Loucy (cell line): Measurements from ENCODE around the gene TLR8.
A peak's percentile ranks its signal among the peaks of the same experiment; 100 is the strongest.

Experiments used
- H2AFZ ChIP-seq: fragments of 200-600 bp; sonication (generic); 2 replicates; pipeline ENCODE4 v1.6.0; 2016; ENCODE audit warnings: antibody characterized with exemption, mild to moderate bottlenecking, low read length, moderate library complexity
- H3F3A ChIP-seq: fragments of 200-600 bp; 2 replicates; pipeline ENCODE4 v1.6.0; 2016; ENCODE audit warnings: antibody characterized with exemption, low read depth, mild to moderate bottlenecking
- H3K27me3 ChIP-seq: fragments of 200-600 bp; sonication (generic); 2 replicates; pipeline ENCODE4 v1.6.1; 2014; ENCODE audit warnings: low read length, mild to moderate bottlenecking; ENCODE audit not compliant: insufficient read depth, poor library complexity, severe bottlenecking
- H3K36me3 ChIP-seq: fragments of 200-600 bp; sonication (generic); 2 replicates; pipeline ENCODE4 v1.6.1; 2016; ENCODE audit warnings: low read length; ENCODE audit not compliant: insufficient read depth
- H3K4me1 ChIP-seq: fragments of 200-600 bp; sonication (generic); 2 replicates; pipeline ENCODE4 v1.5.1; 2014; ENCODE audit warnings: low read length, mild to moderate bottlenecking; ENCODE audit not compliant: insufficient read depth, poor library complexity, severe bottlenecking
- H3K4me2 ChIP-seq: fragments of 200-600 bp; sonication (generic); 2 replicates; pipeline ENCODE4 v1.6.0; 2014; ENCODE audit warnings: antibody characterized with exemption, low read length, low read depth, mild to moderate bottlenecking; ENCODE audit not compliant: poor library complexity, severe bottlenecking
- H3K4me3 ChIP-seq: fragments of 200-600 bp; sonication (generic); 2 replicates; pipeline ENCODE4 v1.5.1; 2014; ENCODE audit warnings: low read length, mild to moderate bottlenecking, mixed read lengths; ENCODE audit not compliant: poor library complexity, severe bottlenecking
- H3K79me2 ChIP-seq: fragments of 200-600 bp; sonication (generic); 2 replicates; pipeline ENCODE4 v1.6.1; 2014; ENCODE audit warnings: low read length; ENCODE audit not compliant: insufficient read depth
- H3K9ac ChIP-seq: fragments of 200-600 bp; sonication (generic); 2 replicates; pipeline ENCODE4 v1.6.0; 2014; ENCODE audit warnings: mild to moderate bottlenecking, low read depth, low read length, moderate library complexity; ENCODE audit not compliant: poor library complexity, severe bottlenecking
- H3K9me2 ChIP-seq: fragments of 200-600 bp; sonication (generic); replicated peaks from 2 replicates; pipeline ENCODE4 v1.6.1; 2016; ENCODE audit warnings: low read depth, low read length, mixed read lengths
- H3K9me3 ChIP-seq: fragments of 200-600 bp; sonication (generic); 2 replicates; pipeline ENCODE4 v1.6.1; 2014; ENCODE audit warnings: mild to moderate bottlenecking, antibody characterized with exemption, low read length, low read depth; ENCODE audit not compliant: insufficient read depth
- H4K20me1 ChIP-seq: fragments of 200-600 bp; sonication (generic); 2 replicates; pipeline ENCODE4 v1.6.0; 2014; ENCODE audit warnings: antibody characterized with exemption, low read length, mild to moderate bottlenecking; ENCODE audit not compliant: insufficient read depth, poor library complexity, severe bottlenecking
- EZH2phosphoT487 ChIP-seq: fragments of 200-600 bp; IDR thresholded peaks from 2 replicates; pipeline ENCODE4 v1.6.1; 2018; ENCODE audit warnings: antibody characterized with exemption, mild to moderate bottlenecking, moderate library complexity, borderline replicate concordance
- TF ChIP-seq, protein P1 (sequence below): fragments of 200-600 bp; sonication (generic); conservative IDR thresholded peaks from 2 replicates; pipeline ENCODE4 v1.5.1; 2014; ENCODE audit warnings: mild to moderate bottlenecking, antibody characterized with exemption, low read length

TLR8 gene

DNA sequence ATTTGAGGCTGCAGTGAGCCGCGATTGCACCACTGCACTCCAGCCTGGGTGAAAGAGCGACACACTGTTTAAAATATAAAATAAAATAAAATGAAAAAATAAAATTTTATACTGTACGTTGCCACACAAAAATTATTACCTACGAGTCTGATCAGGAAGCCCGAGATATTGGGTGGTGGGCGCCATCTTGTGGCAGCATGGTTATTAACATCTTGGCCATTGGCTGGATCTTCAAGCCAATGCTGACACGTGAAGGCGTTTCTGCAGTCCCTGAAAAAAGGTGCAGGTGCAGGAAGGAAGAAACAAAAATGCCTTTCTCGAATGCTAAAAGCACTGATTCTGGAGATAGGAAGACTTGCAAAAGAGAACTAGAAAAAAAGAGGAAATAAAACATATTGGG, 4.9 kb upstream of the TLR8 start:
- Histone ChIP-seq H3K9me3 (no peaks in the 10 kb centered on the region), H3K36me3 (no peaks in the 10 kb centered on the region), H3K9ac (no peak overlapping the region), H4K20me1 (no peaks in the 10 kb centered on the region), H3F3A (no peaks in the 10 kb centered on the region), H3K4me3 (no peak overlapping the region), H3K4me2 (no peak overlapping the region), H3K9me2 (no peaks in the 10 kb centered on the region), H3K27me3 (no peaks in the 10 kb centered on the region), H3K79me2 (no peaks in the 10 kb centered on the region), H3K4me1 (no peaks in the 10 kb centered on the region), H2AFZ (no peak overlapping the region)
- TF ChIP-seq EZH2phosphoT487: no peak
- TF ChIP-seq, protein P1, sequence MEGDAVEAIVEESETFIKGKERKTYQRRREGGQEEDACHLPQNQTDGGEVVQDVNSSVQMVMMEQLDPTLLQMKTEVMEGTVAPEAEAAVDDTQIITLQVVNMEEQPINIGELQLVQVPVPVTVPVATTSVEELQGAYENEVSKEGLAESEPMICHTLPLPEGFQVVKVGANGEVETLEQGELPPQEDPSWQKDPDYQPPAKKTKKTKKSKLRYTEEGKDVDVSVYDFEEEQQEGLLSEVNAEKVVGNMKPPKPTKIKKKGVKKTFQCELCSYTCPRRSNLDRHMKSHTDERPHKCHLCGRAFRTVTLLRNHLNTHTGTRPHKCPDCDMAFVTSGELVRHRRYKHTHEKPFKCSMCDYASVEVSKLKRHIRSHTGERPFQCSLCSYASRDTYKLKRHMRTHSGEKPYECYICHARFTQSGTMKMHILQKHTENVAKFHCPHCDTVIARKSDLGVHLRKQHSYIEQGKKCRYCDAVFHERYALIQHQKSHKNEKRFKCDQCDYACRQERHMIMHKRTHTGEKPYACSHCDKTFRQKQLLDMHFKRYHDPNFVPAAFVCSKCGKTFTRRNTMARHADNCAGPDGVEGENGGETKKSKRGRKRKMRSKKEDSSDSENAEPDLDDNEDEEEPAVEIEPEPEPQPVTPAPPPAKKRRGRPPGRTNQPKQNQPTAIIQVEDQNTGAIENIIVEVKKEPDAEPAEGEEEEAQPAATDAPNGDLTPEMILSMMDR: peak; percentile 58

DNA sequence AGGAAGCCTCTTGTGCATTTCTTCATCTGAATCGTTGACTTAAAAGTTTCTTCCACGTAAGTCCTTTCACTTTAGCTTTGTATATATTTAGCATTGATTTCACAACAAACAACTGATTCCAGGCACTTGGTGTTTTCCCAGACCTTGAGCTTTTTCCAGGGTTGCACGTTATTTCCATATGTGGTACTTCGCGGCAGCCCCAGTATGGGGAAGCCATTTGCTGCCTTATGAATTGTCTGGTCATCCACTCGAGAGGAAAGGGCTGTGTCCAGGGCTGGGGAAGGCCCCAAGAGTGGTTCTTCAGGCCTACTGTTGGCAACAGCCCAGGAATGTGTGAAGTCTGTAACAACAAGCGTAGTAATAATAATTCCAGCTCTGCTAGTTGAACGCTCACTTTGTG, 2.8 kb upstream of the TLR8 start:
- Histone ChIP-seq H3K9me3 (no peaks in the 10 kb centered on the region), H3K27me3 (no peaks in the 10 kb centered on the region), H3K4me2 (no peak overlapping the region), H3K79me2 (no peaks in the 10 kb centered on the region), H3K9me2 (no peaks in the 10 kb centered on the region), H3K4me3 (no peak overlapping the region), H3K4me1 (no peaks in the 10 kb centered on the region), H2AFZ (no peak overlapping the region), H3F3A (no peaks in the 10 kb centered on the region), H3K9ac (no peak overlapping the region), H4K20me1 (no peaks in the 10 kb centered on the region), H3K36me3 (no peaks in the 10 kb centered on the region)
- TF ChIP-seq, protein P1: no peak
- TF ChIP-seq EZH2phosphoT487: no peak

DNA sequence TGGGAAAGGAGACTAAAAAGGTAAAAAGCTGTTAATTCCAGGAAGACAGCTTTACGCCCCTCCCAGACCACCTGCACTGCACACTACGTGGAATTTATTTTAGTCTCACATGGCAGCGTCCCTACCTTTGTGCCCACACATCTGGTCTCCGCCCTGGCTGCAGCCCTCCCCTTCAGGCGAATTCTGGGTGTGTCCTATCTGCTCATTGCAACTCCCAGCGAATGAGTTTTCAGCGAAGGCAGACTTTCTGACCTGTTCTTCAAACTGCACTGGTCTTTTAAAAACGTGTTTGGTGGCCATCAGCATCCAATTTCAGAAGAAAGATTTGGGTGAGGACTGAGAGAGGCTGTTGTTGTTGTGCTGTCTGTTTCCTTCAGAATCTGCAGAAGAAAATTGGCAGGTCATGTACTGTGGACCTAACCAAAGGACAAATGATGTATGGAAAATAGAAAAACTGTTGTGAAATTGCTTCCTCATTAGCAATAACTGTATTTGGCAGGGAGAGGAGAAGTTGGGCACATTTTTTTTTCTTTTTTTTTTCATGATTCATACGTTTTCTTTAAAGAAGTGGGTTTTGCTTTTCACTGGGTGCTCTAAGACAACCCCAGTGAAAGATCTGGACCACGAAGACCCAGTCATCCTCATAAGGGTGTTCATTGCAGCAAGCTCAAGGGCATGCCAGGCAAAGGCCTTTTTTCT, 4.2 kb downstream of the TLR8 start:
- TF ChIP-seq EZH2phosphoT487: no peak
- Histone ChIP-seq H3F3A (no peaks in the 10 kb centered on the region), H3K79me2 (no peaks in the 10 kb centered on the region), H2AFZ (no peak overlapping the region), H3K9ac (no peak overlapping the region), H3K4me2 (no peak overlapping the region), H4K20me1 (no peaks in the 10 kb centered on the region), H3K4me1 (no peaks in the 10 kb centered on the region), H3K9me3 (no peaks in the 10 kb centered on the region), H3K4me3 (no peak overlapping the region), H3K27me3 (no peaks in the 10 kb centered on the region), H3K36me3 (no peaks in the 10 kb centered on the region), H3K9me2 (no peaks in the 10 kb centered on the region)

DNA sequence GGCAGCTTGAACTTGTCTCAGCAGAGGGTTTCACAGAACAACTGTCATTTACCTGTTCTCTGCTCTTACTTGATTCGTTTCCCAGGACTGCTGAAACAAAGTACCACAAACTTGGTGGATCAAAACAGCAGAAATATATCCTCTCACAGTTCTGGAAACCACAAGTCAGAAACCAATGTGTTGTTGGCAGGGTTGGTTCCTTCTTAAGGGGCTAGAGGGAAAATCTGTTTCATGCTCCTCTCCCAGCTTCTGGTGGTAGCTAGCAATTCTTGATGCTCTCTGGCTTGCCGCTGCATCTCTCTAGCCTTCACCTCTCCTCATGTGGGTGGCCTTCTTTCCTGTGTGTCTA, 4.7 kb downstream of the TLR8 start:
- Histone ChIP-seq H3K79me2 (no peaks in the 10 kb centered on the region), H3K9me3 (no peaks in the 10 kb centered on the region), H3K4me1 (no peaks in the 10 kb centered on the region), H3K9ac (no peak overlapping the region), H3K36me3 (no peaks in the 10 kb centered on the region), H3K4me2 (no peak overlapping the region), H3F3A (no peaks in the 10 kb centered on the region), H3K27me3 (no peaks in the 10 kb centered on the region), H4K20me1 (no peaks in the 10 kb centered on the region), H2AFZ (no peak overlapping the region), H3K9me2 (no peaks in the 10 kb centered on the region), H3K4me3 (no peak overlapping the region)
- no peak for TF ChIP-seq EZH2phosphoT487
- TF ChIP-seq, protein P1: no peak
